ENCODE results near the gene CDKAL1.
A peak's percentile ranks its signal among the peaks of the same experiment; 100 is the strongest.

CDKAL1 gene

DNA sequence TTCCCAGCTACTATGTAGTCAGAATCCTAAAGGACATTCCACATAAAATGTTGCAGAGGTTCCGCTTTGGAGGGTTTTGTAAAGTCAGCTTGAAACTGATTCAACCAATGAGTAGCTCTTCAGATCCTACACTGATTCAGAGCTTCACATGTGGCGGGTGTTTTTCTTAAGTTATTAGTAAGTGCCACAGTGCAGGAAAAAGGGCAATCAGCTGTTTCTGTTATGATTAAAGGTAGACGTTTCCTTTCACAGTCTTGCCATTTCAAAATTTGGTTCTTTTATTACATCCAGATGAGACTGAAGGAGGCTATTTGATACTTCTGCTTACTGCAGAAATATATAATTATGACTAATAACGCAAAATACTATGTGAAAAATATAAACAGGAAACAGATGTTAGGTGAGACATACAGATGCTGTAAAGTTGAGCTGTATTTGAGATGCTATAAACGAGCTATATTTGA, 443.9 kb downstream of the CDKAL1 start:
- ChIA-PET POLR2A (no interaction called here), CTCF (no interaction called here)
- no peak for TF ChIP-seq ELF4 (IDR thresholded peaks at IDR 0.05)
- no peak for TF ChIP-seq L3MBTL2 (conservative IDR thresholded peaks at IDR 0.05)
- no peak for TF ChIP-seq HDGF (IDR thresholded peaks at IDR 0.05; ENCODE audit: borderline replicate concordance)
- TF ChIP-seq CTBP1 (IDR thresholded peaks at IDR 0.05; ENCODE audit: borderline replicate concordance) = no peak
- no peak for TF ChIP-seq SUZ12 (IDR thresholded peaks at IDR 0.05)
- DNase-seq (ENCODE audit: extremely low spot score) = no peak

- TF ChIP-seq HDGF (IDR thresholded peaks at IDR 0.05; ENCODE audit: borderline replicate concordance) (no peak), ELF4 (IDR thresholded peaks at IDR 0.05) (no peak), SP1 (IDR thresholded peaks at IDR 0.05) (no peak), SUZ12 (IDR thresholded peaks at IDR 0.05) (no peak), ARNT (IDR thresholded peaks at IDR 0.05) (no peak), L3MBTL2 (conservative IDR thresholded peaks at IDR 0.05) (no peak), NFRKB (IDR thresholded peaks at IDR 0.05) (no peak), FOXM1 (IDR thresholded peaks at IDR 0.05; ENCODE audit: borderline replicate concordance) (no peak), FOXA1 (IDR thresholded peaks at IDR 0.05) (no peak), CTBP1 (IDR thresholded peaks at IDR 0.05; ENCODE audit: borderline replicate concordance) (no peak), LEF1 (IDR thresholded peaks at IDR 0.05; ENCODE audit: borderline replicate concordance) (no peak), ZNF384 (IDR thresholded peaks at IDR 0.05) (no peak), TARDBP (IDR thresholded peaks at IDR 0.05) (no peak), FOXK2 (IDR thresholded peaks at IDR 0.05) (no peak), BHLHE40 (IDR thresholded peaks at IDR 0.05; ENCODE audit: borderline replicate concordance) (no peak)
- TF ChIP-seq, protein P1, sequence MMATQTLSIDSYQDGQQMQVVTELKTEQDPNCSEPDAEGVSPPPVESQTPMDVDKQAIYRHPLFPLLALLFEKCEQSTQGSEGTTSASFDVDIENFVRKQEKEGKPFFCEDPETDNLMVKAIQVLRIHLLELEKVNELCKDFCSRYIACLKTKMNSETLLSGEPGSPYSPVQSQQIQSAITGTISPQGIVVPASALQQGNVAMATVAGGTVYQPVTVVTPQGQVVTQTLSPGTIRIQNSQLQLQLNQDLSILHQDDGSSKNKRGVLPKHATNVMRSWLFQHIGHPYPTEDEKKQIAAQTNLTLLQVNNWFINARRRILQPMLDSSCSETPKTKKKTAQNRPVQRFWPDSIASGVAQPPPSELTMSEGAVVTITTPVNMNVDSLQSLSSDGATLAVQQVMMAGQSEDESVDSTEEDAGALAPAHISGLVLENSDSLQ (IDR thresholded peaks at IDR 0.05) = no peak
- ChIA-PET CTCF (no interaction called here), POLR2A (no interaction called here)
- no peak for DNase-seq (ENCODE audit: extremely low spot score)
Observed at GRCh38 chr6:20979076-20979475, 444.8 kb downstream of the CDKAL1 start.

GRCh38 chr6:20983961-20984360, 449.7 kb downstream of the CDKAL1 start:
- DNase-seq (ENCODE audit: extremely low spot score) = no peak
- CTCF ChIA-PET = no interaction called here
- TF ChIP-seq ELF4 (IDR thresholded peaks at IDR 0.05) = no peak
- TF ChIP-seq SP1 (IDR thresholded peaks at IDR 0.05) = no peak
- no peak for TF ChIP-seq HDGF (IDR thresholded peaks at IDR 0.05; ENCODE audit: borderline replicate concordance)
- no peak for TF ChIP-seq FOXK2 (IDR thresholded peaks at IDR 0.05)
- no peak for TF ChIP-seq NFRKB (IDR thresholded peaks at IDR 0.05)
- TF ChIP-seq TARDBP (IDR thresholded peaks at IDR 0.05) = no peak
- TF ChIP-seq LEF1 (IDR thresholded peaks at IDR 0.05; ENCODE audit: borderline replicate concordance) = no peak
- no peak for TF ChIP-seq ARNT (IDR thresholded peaks at IDR 0.05)
- no peak for TF ChIP-seq BHLHE40 (IDR thresholded peaks at IDR 0.05; ENCODE audit: borderline replicate concordance)
- TF ChIP-seq, protein P1 (IDR thresholded peaks at IDR 0.05) = no peak
- TF ChIP-seq CTBP1 (IDR thresholded peaks at IDR 0.05; ENCODE audit: borderline replicate concordance) = no peak
- TF ChIP-seq FOXA1 (IDR thresholded peaks at IDR 0.05) = no peak
- no peak for TF ChIP-seq FOXM1 (IDR thresholded peaks at IDR 0.05; ENCODE audit: borderline replicate concordance)
- no peak for TF ChIP-seq SUZ12 (IDR thresholded peaks at IDR 0.05)
- POLR2A ChIA-PET = no interaction called here

DNA sequence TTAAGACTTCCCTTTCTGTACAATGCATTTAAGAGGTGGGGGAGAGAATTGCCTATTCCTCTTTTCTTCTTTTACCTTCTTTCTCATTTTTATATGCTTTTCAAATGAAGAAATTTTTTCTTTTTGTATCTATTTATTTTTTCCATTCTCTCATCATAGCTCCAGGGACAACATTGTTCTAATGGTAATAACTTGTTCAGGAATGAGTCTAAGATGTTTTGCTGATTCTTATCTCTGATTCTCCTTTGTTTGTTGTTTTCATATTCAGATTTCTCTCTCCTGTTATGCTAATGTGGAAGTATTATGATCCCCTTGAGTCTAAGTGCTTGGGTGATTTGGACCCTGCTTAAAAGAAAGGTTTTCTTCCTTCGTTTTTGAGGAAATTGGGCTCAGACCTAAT, 451.6 kb downstream of the CDKAL1 start:
- ChIA-PET POLR2A (no interaction called here), CTCF (interaction anchor here (0.6 kb wide), 1 partner anchor 818 kb away, joined by 3 read pairs; no protein-coding TSS in a partner anchor)
- no peak for TF ChIP-seq SUZ12 (IDR thresholded peaks at IDR 0.05)
- no peak for TF ChIP-seq BHLHE40 (IDR thresholded peaks at IDR 0.05; ENCODE audit: borderline replicate concordance)
- TF ChIP-seq ARNT (IDR thresholded peaks at IDR 0.05) = no peak
- no peak for TF ChIP-seq FOXM1 (IDR thresholded peaks at IDR 0.05; ENCODE audit: borderline replicate concordance)
- TF ChIP-seq SP1 (IDR thresholded peaks at IDR 0.05) = no peak
- TF ChIP-seq L3MBTL2 (conservative IDR thresholded peaks at IDR 0.05) = no peak
- TF ChIP-seq CTBP1 (IDR thresholded peaks at IDR 0.05; ENCODE audit: borderline replicate concordance) = no peak
- TF ChIP-seq NFRKB (IDR thresholded peaks at IDR 0.05) = no peak
- TF ChIP-seq HDGF (IDR thresholded peaks at IDR 0.05; ENCODE audit: borderline replicate concordance) = no peak
- TF ChIP-seq ZNF384 (IDR thresholded peaks at IDR 0.05) = no peak
- no peak for TF ChIP-seq FOXA1 (IDR thresholded peaks at IDR 0.05)
- TF ChIP-seq, protein P1 (IDR thresholded peaks at IDR 0.05) = no peak
- no peak for TF ChIP-seq LEF1 (IDR thresholded peaks at IDR 0.05; ENCODE audit: borderline replicate concordance)
- no peak for TF ChIP-seq TARDBP (IDR thresholded peaks at IDR 0.05)
- TF ChIP-seq FOXK2 (IDR thresholded peaks at IDR 0.05) = no peak
- TF ChIP-seq ELF4 (IDR thresholded peaks at IDR 0.05) = no peak
- DNase-seq (ENCODE audit: extremely low spot score) = no peak

GRCh38 chr6:20991910-20992309, 457.7 kb downstream of the CDKAL1 start:
- DNase-seq (ENCODE audit: extremely low spot score) = no peak
- TF ChIP-seq ZNF384 (IDR thresholded peaks at IDR 0.05) (0 out of 2 replicates have a peak, but pooled peaks have one; percentile 2), LEF1 (IDR thresholded peaks at IDR 0.05; ENCODE audit: borderline replicate concordance) (no peak)
- ChIA-PET CTCF (no interaction called here), POLR2A (no interaction called here)

GRCh38 chr6:20996099-20996498, 461.8 kb downstream of the CDKAL1 start:
- TF ChIP-seq LEF1 (IDR thresholded peaks at IDR 0.05; ENCODE audit: borderline replicate concordance) (no peak), CTBP1 (IDR thresholded peaks at IDR 0.05; ENCODE audit: borderline replicate concordance) (no peak), FOXA1 (IDR thresholded peaks at IDR 0.05) (no peak)
- ChIA-PET CTCF (no interaction called here), POLR2A (no interaction called here)
- no peak for DNase-seq (ENCODE audit: extremely low spot score)
